OCI-M1 (cell line): Measurements from ENCODE around the gene SLC6A12.
"Not testable (repeated sequence)": the region's sequence is repeated elsewhere in the genome, so short reads cannot be mapped to it uniquely, and the experiment has no call there.

Experiments
- DNase-seq: peaks from one replicate; lab custom pipeline; 2025; lab: John Stamatoyannopoulos, UW

Gene SLC6A12

GRCh38 chr12:214003-214741 lies at the start of gene SLC6A12:
Gene SLC6A12 (minus strand): TSS chr12:214157. CDS start chr12:209986, 4,171 bp downstream.
- no peak for DNase-seq

DNA sequence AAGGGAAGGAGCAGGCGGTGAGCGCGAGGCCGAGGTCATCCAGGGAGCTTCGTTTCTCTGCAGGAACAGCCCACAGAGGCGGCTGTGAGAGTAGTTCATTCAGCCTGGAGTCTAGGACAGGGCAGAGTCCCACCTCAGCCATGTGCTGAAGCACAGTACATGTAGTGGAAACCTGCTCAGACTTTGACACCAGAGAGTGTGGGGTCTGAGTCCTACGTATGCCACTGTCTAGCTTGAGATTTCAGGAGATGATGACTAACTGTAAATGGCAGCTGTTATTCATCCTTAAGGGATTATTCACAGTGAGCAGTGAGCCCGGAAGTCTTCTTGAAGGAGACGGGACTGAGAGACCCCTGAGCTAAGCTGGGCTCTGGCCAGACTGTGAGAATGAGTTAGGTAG lies 49.6 kb upstream of the SLC6A12 start:
- no peak for DNase-seq

DNA sequence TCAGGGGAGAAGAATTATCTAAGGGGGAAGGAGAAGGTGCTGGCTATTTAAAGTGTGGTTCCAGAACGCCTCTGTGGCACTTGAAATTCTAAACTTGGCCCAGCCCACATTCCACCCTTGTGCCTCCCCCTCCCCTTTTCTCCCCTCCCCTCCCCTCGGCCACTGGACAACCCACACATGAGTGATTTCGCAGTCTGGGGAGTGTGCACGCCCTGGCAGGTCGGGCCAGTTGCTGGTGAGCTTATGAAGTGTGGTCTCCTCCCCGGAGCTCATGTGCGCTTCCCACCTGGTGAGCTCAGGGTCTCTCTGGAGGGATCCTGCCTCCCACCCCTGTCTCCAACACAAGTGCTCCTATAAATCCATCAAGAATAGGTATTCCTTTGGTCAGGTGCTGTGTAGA lies 48.9 kb upstream of the SLC6A12 start, which contains the start of gene SLC6A13:
TSS of gene SLC6A13 (minus strand) at position 20 of the 400 bp plus-strand sequence. CDS start 2,784 bp downstream, outside the sequence.
- DNase-seq: no peak

GRCh38 chr12:262113-262512 lies 48.2 kb upstream of the SLC6A12 start:
- DNase-seq: no peak

- DNase-seq: no peak
These were observed 43.8 kb upstream of the SLC6A12 start for GRCh38 chr12:257521-258321.

GRCh38 chr12:256958-257357 lies 43.0 kb upstream of the SLC6A12 start:
- peak; percentile 37 for DNase-seq

DNA sequence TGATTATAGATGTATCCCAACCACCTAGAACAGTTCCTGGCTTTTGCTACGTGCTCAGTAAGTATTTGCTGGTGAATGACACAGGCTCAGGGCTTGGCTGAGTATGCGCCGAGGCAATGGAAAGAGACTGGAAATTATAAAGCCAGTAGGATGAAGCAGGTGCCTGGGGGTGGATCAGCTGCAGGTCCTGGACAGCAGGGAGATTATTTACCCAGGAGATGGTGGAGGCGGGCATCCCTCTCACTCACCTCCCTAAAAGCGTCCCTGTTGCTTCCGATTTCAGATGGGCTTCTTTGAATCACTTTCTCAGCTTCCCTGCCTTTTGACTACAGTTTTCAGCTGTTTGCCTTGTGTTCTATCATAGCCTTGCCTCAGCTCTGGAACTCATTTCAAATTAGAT lies 42.3 kb upstream of the SLC6A12 start:
- DNase-seq: no peak

DNA sequence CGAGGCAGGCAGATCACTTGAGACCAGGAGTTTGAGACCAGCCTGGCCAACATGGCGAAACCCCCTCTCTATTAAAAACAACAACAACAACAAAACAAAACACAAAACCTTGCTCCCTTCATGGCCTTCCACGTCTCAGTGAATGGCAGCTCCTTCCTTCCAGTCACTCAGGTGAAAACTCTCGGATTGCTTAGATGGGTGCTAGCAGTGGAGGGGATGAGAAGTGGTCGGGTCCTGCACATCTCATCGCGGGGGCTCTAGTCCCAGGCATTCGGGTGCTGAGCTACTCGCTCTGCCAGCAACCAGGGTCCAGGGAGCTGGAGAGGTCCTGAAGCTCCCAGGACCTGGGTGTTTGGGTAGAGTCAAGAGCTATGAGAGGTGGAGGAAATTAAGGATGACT lies 41.0 kb upstream of the SLC6A12 start:
- DNase-seq: no peak

GRCh38 chr12:254039-254438 lies 40.1 kb upstream of the SLC6A12 start:
- no peak for DNase-seq

DNA sequence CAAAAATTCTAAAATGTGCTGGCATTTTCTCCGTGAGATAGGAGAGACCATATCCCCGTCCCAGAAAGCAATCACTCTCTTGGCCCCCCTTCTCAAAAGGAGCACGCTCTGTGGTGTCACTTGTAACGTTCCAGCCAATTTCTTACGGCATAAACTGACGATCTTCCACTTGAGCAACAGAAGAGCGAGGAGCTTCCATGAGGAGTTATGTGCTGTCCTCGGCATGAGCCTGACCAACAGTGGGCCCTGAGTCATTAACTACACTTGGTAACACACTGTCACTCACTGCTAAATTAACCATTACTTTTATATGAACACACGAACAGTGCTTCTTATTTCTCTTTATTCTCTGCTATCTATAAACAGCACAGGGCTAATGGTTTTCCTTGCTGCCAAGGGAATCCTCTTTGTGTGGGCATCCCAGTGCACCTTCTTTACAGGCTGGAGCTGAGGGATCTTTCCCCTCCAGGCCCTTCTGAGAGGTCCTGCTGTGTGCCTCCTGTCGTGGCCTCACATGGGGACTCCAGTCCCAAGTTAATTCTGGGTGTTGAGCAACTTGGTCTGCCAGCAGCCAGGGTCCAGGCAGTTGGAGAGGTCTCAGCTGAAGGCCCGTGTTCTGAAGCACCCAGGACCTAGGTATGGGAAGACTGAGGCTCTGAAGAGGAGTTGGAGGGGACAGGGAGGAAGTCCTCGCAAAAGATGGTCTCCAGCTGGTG lies 39.3 kb upstream of the SLC6A12 start:
- no peak for DNase-seq

GRCh38 chr12:252636-253035 lies 38.7 kb upstream of the SLC6A12 start:
- DNase-seq: no peak

DNA sequence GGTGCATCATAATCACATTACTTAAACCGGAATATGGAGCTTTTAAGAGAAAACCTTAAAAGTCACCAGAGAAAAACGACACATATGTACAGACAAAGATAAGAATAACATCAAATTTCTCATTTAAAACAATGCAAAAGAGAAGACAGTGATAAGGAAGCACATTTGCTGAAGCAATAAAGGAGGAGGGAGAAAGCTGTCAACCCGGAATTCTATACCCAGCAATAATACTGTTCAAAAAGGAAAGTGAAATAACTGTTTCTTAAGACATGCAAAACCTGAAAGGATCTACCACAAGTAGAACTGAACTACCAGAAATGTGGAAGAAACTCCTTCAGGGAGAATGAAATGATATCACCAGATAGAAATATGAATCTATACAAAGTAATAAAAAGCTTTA lies 33.3 kb upstream of the SLC6A12 start:
- DNase-seq: peak; percentile 80

DNA sequence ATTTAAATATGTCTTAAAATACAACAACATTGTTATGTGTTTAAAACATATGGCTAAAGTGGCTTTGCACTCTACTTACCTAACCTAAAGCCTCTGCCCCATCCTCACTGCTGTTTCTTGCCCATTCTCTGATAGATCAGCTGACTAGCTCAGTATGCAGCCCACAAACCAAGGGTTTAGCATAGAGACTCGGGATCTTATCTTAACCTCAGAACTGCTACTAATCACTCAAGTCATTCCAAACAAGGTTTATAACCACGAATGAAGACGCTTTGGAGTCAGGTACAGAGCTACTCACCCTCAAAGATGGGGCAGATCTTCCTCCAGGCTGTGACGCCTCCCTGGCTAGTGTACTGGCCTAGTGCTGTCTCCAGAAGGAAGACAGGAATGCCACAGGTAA lies 29.4 kb upstream of the SLC6A12 start:
- DNase-seq: peak; percentile 28

- no peak for DNase-seq
These were observed 28.5 kb upstream of the SLC6A12 start for GRCh38 chr12:242496-242895.

DNA sequence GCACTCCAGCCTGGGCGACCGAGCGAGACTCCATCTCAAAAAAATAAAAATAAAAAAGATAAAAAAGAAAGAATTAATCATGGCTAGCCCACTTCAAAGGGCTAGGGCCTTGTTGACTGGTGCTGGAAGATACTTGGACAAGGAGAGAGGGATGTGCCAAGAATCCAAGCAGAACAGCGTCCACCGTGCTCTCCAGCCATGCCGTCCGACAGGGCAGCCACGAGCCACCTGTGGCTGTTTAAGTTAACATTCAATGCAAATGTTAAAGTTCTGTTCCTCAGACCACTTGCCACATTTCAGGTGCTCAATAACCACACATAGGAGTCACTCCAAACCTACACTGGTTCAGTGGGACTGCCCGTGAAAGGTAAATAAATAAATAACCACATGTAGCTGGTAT lies 27.3 kb upstream of the SLC6A12 start:
- DNase-seq: no peak

DNA sequence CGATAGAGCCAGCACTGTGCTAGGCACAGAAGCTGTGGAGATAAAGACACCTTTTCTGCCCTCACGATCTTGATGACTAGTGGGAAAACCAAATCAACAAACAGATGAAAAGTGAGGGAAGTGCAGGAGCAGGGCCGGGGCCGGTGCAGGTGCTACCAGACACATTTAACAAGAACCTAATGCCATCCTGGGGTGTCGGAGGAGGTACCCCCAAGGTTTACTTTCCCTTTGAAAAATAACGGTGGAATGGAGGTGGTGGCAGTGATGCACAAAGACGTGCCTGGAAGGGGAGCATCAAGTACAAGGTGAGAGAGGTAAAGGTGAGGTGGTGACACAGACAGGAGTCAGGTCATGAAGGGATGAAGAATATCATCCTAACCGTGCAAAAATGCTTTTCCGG lies 26.6 kb upstream of the SLC6A12 start:
- DNase-seq: no peak

GRCh38 chr12:238736-239398 lies 24.9 kb upstream of the SLC6A12 start:
- DNase-seq: no peak

DNA sequence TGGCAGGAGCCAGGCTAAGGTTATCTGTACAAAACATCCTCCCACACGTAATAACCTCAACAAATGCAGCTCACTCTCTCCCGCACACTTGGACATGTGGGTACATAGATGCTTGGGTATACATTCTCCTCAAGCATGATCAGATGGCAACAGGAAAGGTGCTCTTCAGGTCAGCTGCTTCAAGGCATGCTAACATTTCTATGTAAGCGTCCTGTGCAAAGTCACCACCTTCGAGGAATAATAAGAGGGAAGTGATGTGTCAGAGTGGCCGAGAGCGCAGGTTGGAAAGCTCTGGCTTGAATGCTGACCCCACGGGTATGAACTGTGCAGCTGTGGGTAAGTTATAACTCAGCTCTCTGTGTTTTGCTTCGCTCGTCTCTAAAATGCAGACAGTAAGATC lies 24.2 kb upstream of the SLC6A12 start:
- DNase-seq: no peak

GRCh38 chr12:237026-237815 lies 23.3 kb upstream of the SLC6A12 start:
- DNase-seq: no peak

GRCh38 chr12:236445-236844 lies 22.5 kb upstream of the SLC6A12 start:
- DNase-seq: no peak

- not testable (repeated sequence) for DNase-seq
These were observed 22.0 kb upstream of the SLC6A12 start for GRCh38 chr12:235967-236366.
